SU-DHL-6 (cell line): ENCODE measurements around the gene ANKFY1.

Experiments
- H2AFZ ChIP-seq: fragments of 200-600 bp; sonication (generic); 2 replicates; pipeline ENCODE4 v1.6.1; 2014; ENCODE audit warnings: low read depth, mild to moderate bottlenecking, moderate library complexity, mixed read lengths, antibody characterized with exemption, low read length; ENCODE audit not compliant: severe bottlenecking
- H3F3A ChIP-seq: fragments of 200-600 bp; shearing (Covaris generic); 2 replicates; pipeline ENCODE4 v1.6.0; 2016; ENCODE audit warnings: antibody characterized with exemption, mild to moderate bottlenecking; ENCODE audit not compliant: insufficient read depth
- H3K27ac ChIP-seq: fragments of 200-600 bp; sonication (generic); 2 replicates; pipeline ENCODE4 v1.5.1; 2016; ENCODE audit warnings: low read depth, mild to moderate bottlenecking, low read length, moderate library complexity, mixed read lengths
- H3K27me3 ChIP-seq: fragments of 200-600 bp; sonication (generic), shearing (Covaris generic); 2 replicates; pipeline ENCODE4 v1.6.0; 2014; ENCODE audit warnings: mild to moderate bottlenecking, low read length
- H3K36me3 ChIP-seq: fragments of 200-600 bp; sonication (generic); 2 replicates; pipeline ENCODE4 v1.6.1; 2014; ENCODE audit warnings: mild to moderate bottlenecking, low read length, mixed read lengths
- H3K4me2 ChIP-seq: fragments of 300-600, 200-600 bp; shearing (Covaris generic), sonication (generic); 2 replicates; pipeline ENCODE4 v1.6.0; 2014; ENCODE audit warnings: low read length, low read depth, mild to moderate bottlenecking; ENCODE audit not compliant: poor library complexity, severe bottlenecking
- H3K4me3 ChIP-seq: fragments of 200-600 bp; sonication (generic); 2 replicates; pipeline ENCODE4 v1.5.1; 2014; ENCODE audit warnings: antibody characterized with exemption, low read length, mild to moderate bottlenecking, mixed read lengths; ENCODE audit not compliant: insufficient read depth, poor library complexity, severe bottlenecking
- H3K79me2 ChIP-seq: fragments of 200-600 bp; sonication (generic); 2 replicates; pipeline ENCODE4 v1.6.1; 2014; ENCODE audit warnings: mild to moderate bottlenecking, low read length, moderate library complexity; ENCODE audit not compliant: insufficient read depth
- H3K9ac ChIP-seq: fragments of 200-600 bp; sonication (generic); 2 replicates; pipeline ENCODE4 v1.7.0; 2014; ENCODE audit warnings: mild to moderate bottlenecking, low read length
- H3K9me2 ChIP-seq: fragments of 200-600 bp; sonication (generic); replicated peaks from 2 replicates; pipeline ENCODE4 v1.6.1; 2014; ENCODE audit warnings: low read length; ENCODE audit not compliant: insufficient read depth
- H3K9me3 ChIP-seq: fragments of 200-600 bp; sonication (generic); 2 replicates; pipeline ENCODE4 v1.6.1; 2014; ENCODE audit warnings: low read length, mixed read lengths; ENCODE audit not compliant: insufficient read depth
- H4K20me1 ChIP-seq: fragments of 200-600 bp; sonication (generic); 2 replicates; pipeline ENCODE4 v1.6.1; 2014; ENCODE audit warnings: low read depth, mild to moderate bottlenecking, antibody characterized with exemption, low read length, moderate library complexity, mixed read lengths
- EZH2phosphoT487 ChIP-seq: fragments of 200-600 bp; sonication (generic), shearing (Covaris generic); conservative IDR thresholded peaks from 2 replicates; pipeline ENCODE4 v1.6.1; 2018; ENCODE audit warnings: mild to moderate bottlenecking, antibody characterized with exemption, low read length, moderate library complexity, mixed read lengths
- TF ChIP-seq, protein P1 (sequence below): fragments of 200-600 bp; sonication (generic); IDR thresholded peaks from one replicate; pipeline ENCODE4 v1.5.1; 2017; ENCODE audit warnings: antibody characterized with exemption, mild to moderate bottlenecking, low read length, moderate library complexity; ENCODE audit not compliant: insufficient read depth, poor library complexity, severe bottlenecking

Gene ANKFY1

DNA sequence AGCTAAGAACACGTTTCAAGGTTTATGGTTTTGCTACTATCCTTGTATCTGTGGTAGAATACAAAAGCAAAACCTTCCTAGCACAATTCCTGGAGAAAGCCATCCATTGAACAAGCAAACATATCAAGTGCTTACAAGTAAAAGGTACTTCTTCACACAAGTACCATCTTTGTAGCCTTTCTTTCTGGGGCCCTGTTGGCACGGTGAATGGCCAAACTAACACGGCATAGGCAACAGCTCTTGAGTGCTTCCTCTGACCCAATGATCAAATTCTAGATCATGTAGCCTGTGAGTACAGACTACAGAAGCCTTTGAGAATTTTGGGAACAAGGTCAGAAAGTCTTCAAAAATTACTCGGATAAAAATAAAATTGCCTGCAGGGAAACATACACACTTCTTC lies 57.9 kb downstream of the ANKFY1 start:
- H3K4me2 ChIP-seq = no peak overlapping the region
- H3K9me2 ChIP-seq = no peaks in the 10 kb centered on the region
- no peaks in the 10 kb centered on the region; the same call in 1 of the 2 replicates for H3K79me2 ChIP-seq
- no peak overlapping the region for H3K27ac ChIP-seq
- no peak overlapping the region for H2AFZ ChIP-seq
- H3K27me3 ChIP-seq = no peaks in the 10 kb centered on the region
- H3K9me3 ChIP-seq = no peaks in the 10 kb centered on the region
- no peak for TF ChIP-seq EZH2phosphoT487
- TF ChIP-seq, protein P1, sequence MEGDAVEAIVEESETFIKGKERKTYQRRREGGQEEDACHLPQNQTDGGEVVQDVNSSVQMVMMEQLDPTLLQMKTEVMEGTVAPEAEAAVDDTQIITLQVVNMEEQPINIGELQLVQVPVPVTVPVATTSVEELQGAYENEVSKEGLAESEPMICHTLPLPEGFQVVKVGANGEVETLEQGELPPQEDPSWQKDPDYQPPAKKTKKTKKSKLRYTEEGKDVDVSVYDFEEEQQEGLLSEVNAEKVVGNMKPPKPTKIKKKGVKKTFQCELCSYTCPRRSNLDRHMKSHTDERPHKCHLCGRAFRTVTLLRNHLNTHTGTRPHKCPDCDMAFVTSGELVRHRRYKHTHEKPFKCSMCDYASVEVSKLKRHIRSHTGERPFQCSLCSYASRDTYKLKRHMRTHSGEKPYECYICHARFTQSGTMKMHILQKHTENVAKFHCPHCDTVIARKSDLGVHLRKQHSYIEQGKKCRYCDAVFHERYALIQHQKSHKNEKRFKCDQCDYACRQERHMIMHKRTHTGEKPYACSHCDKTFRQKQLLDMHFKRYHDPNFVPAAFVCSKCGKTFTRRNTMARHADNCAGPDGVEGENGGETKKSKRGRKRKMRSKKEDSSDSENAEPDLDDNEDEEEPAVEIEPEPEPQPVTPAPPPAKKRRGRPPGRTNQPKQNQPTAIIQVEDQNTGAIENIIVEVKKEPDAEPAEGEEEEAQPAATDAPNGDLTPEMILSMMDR = no peak
- no peak overlapping the region for H3K9ac ChIP-seq
- peaks cover 13% of the 10 kb centered on the region for H3K36me3 ChIP-seq
- no peaks in the 10 kb centered on the region for H4K20me1 ChIP-seq
- no peak overlapping the region for H3K4me3 ChIP-seq
- peaks cover 3% of the 10 kb centered on the region; the same call in 1 of the 2 replicates for H3F3A ChIP-seq

DNA sequence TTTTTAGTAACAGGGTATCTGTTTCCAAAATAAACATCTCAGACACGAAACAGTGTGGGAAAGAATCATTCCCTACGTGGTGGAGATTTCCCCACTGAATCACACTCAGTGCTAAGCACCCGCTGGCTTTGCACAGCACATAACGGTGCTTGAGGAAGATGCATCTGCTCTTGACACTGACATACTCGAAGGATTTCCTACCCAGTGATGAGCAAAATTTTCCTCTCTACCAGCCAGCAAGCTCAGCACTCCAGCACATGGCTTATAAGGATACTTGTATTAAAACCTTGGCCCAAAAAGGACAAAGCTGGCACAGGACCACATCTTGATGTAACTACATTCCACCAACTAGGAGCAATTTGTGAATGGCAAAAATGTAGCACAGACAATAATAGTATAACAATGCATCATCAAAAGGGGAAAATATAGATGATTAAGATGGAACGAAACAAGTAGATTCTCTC lies 59.0 kb downstream of the ANKFY1 start:
- Histone ChIP-seq H3K9me2 (no peaks in the 10 kb centered on the region), H4K20me1 (no peaks in the 10 kb centered on the region), H3K27ac (no peak overlapping the region), H3F3A (peaks cover 7% of the 10 kb centered on the region), H3K4me2 (no peak overlapping the region), H2AFZ (no peak overlapping the region), H3K9me3 (no peaks in the 10 kb centered on the region), H3K79me2 (no peaks in the 10 kb centered on the region), H3K4me3 (no peak overlapping the region), H3K27me3 (no peaks in the 10 kb centered on the region), H3K36me3 (peaks cover 10% of the 10 kb centered on the region), H3K9ac (no peak overlapping the region)
- TF ChIP-seq, protein P1 = no peak
- TF ChIP-seq EZH2phosphoT487 = no peak

DNA sequence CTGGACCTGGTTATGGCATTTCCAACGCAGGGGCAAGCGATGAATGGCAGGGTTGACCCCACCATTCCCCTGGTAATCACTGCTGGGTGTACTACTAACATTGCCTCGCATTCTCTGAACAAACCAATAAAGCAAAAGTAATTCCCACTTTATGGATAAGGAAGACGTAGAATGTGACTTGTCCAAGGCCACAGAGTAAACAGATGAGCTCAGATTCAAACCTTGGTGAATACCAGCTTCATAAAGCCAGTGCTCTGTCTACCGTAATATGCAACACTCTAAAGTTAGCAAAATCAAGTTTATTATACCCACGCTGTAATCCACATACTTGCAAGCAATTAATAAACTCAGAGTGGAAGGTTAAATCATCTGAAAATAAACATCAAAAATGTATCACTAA lies 59.6 kb downstream of the ANKFY1 start:
- Histone ChIP-seq H3F3A (peaks cover 7% of the 10 kb centered on the region), H3K4me3 (no peak overlapping the region), H3K79me2 (no peaks in the 10 kb centered on the region), H3K9me2 (no peaks in the 10 kb centered on the region), H3K4me2 (no peak overlapping the region), H3K9me3 (no peaks in the 10 kb centered on the region), H3K27me3 (no peaks in the 10 kb centered on the region), H4K20me1 (no peaks in the 10 kb centered on the region), H3K9ac (no peak overlapping the region), H2AFZ (no peak overlapping the region), H3K36me3 (peaks cover 10% of the 10 kb centered on the region), H3K27ac (no peak overlapping the region)
- TF ChIP-seq, protein P1 = no peak

DNA sequence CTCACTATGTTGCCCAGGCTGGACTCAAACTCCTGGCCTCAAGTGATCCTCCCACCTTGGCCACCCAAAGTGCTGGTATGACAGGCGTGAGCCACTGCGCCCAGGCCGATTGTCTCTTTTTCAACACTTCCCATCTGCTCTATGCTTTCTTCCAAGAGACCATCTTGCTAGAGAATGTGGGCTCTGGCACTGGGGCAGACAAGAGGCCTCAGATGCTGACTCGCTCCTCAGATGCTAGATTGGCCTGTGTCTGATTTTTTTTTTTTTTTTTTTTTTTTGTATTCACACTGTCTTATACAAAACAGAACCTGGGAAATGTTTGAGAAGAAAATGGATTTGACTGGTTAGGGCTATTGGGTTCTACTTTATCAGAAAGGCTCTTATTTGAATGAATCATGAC lies 62.6 kb downstream of the ANKFY1 start:
- H3K9me3 ChIP-seq = no peaks in the 10 kb centered on the region
- H3K4me2 ChIP-seq = no peak overlapping the region
- no peaks in the 10 kb centered on the region for H4K20me1 ChIP-seq
- H3K27me3 ChIP-seq = no peaks in the 10 kb centered on the region
- H3K4me3 ChIP-seq = no peak overlapping the region
- no peaks in the 10 kb centered on the region for H3K9me2 ChIP-seq
- H3K27ac ChIP-seq = no peak overlapping the region
- H3F3A ChIP-seq = peaks cover 7% of the 10 kb centered on the region
- peaks cover 6% of the 10 kb centered on the region; the same call in 1 of the 2 replicates for H3K36me3 ChIP-seq
- TF ChIP-seq, protein P1 = no peak
- no peak for TF ChIP-seq EZH2phosphoT487
- H3K9ac ChIP-seq = no peak overlapping the region
- H3K79me2 ChIP-seq = no peaks in the 10 kb centered on the region
- H2AFZ ChIP-seq = no peak overlapping the region
